Neural crest cell (in vitro differentiated cells): ENCODE measurements around the gene AAMP. TPM values are rescaled to one million over a fixed set of nuclear protein-coding genes. Genes with fewer than 3 reads are reported as not detected.

Experiments
- DNase-seq: peaks from one replicate; pipeline ENCODE4 v3.0.0; 2021; ENCODE audit warnings: low read depth, mixed read lengths, low spot score
- H3K27ac Mint-ChIP-seq: one replicate; pipeline ENCODE4 v1.8.0; 2021; ENCODE audit warnings: mild to moderate bottlenecking, mixed read lengths; ENCODE audit not compliant: unreplicated experiment
- H3K27me3 Mint-ChIP-seq: 2 replicates; pipeline ENCODE4 v1.8.0; 2021; ENCODE audit warnings: low read depth, mild to moderate bottlenecking, mixed read lengths
- H3K36me3 Mint-ChIP-seq: 2 replicates; pipeline ENCODE4 v1.8.0; 2021; ENCODE audit warnings: low read depth, mild to moderate bottlenecking, mixed read lengths
- H3K4me1 Mint-ChIP-seq: 2 replicates; pipeline ENCODE4 v1.8.0; 2021; ENCODE audit warnings: mixed read lengths
- H3K4me3 Mint-ChIP-seq: one replicate; pipeline ENCODE4 v1.8.0; 2021; ENCODE audit warnings: mild to moderate bottlenecking, mixed read lengths
- H3K9me3 Mint-ChIP-seq: 2 replicates; pipeline ENCODE4 v1.8.0; 2021; ENCODE audit warnings: mixed read lengths
- CTCF ChIP-seq: fragments of 200-600 bp; sonication (generic); conservative IDR thresholded peaks from 2 replicates; pipeline ENCODE4 v1.5.0; 2021; ENCODE audit warnings: antibody characterized with exemption, mild to moderate bottlenecking
- total RNA-seq: library from RNA; stranded (reverse); gene quantifications from 2 replicates; pipeline ENCODE4 v1.2.1, GENCODE V29; 2021

The AAMP gene
- total RNA-seq, 1 donor from 2014 or later: 76.6 TPM

GRCh38 chr2:218233543-218233942 lies 36.4 kb downstream of the AAMP start:
- Mint-ChIP-seq H3K36me3 (peaks cover 18% of the 10 kb centered on the region), H3K27me3 (no peaks in the 10 kb centered on the region), H3K9me3 (no peaks in the 10 kb centered on the region), H3K27ac (no peak overlapping the region), H3K4me1 (peaks cover 5% of the 10 kb centered on the region), H3K4me3 (no peak overlapping the region)
- no peak for DNase-seq
- no peak for TF ChIP-seq CTCF

DNA sequence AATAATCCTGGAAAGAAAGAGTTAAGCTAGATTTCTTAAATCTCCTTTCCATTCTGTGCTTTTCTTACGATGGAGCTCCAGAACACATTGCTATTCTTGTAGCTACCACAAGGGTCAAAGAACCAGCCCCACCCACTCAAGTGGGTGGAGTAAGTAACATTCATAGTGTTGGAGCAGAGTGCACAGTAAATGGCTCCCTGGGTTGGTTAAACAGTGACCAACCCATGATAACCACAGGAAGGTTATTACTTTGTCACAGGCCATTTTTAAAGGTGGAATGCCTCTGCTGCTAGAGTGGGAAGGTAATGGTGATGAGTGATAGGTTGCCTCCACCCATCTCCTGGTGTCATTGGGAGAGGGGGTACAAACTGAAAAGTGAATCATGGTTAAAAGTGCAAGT lies 39.1 kb downstream of the AAMP start:
- H3K27ac Mint-ChIP-seq: no peak overlapping the region
- H3K4me3 Mint-ChIP-seq: no peak overlapping the region
- DNase-seq: no peak
- H3K27me3 Mint-ChIP-seq: no peaks in the 10 kb centered on the region
- peaks cover 5% of the 10 kb centered on the region for H3K4me1 Mint-ChIP-seq
- no peaks in the 10 kb centered on the region for H3K9me3 Mint-ChIP-seq
- H3K36me3 Mint-ChIP-seq: peaks cover 18% of the 10 kb centered on the region
- peak; percentile 54 for TF ChIP-seq CTCF

DNA sequence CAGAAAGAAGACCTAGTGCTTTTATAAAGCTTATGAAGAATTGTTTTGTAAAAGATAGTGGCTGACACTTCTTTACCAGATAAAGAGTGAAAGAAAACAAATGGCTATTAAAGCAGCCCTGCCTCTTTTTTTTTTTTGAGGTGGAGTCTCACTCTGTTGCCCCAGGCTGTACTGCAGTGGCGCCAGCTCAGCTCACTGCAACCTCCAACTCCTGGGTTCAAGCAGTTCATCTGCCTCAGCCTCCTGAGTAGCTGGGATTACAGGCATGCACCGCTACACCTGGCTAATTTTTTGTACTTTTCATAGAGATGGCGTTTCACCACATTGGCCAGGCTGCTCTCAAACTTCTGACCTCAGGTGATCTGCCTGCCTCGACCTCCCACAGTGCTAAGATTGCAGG lies 40.1 kb downstream of the AAMP start:
- Mint-ChIP-seq H3K27ac (no peak overlapping the region), H3K4me3 (no peak overlapping the region), H3K36me3 (peaks cover 18% of the 10 kb centered on the region), H3K27me3 (no peaks in the 10 kb centered on the region), H3K9me3 (no peaks in the 10 kb centered on the region), H3K4me1 (peaks cover 5% of the 10 kb centered on the region)
- no peak for TF ChIP-seq CTCF
- DNase-seq: no peak

- Mint-ChIP-seq H3K27me3 (no peaks in the 10 kb centered on the region), H3K27ac (no peak overlapping the region), H3K4me3 (no peak overlapping the region), H3K36me3 (peaks cover 18% of the 10 kb centered on the region), H3K9me3 (no peaks in the 10 kb centered on the region), H3K4me1 (peaks cover 5% of the 10 kb centered on the region)
- no peak for TF ChIP-seq CTCF
- no peak for DNase-seq
Measured at GRCh38 chr2:218229239-218229638, 40.7 kb downstream of the AAMP start.

GRCh38 chr2:218228366-218229090 lies 41.4 kb downstream of the AAMP start:
- H3K4me1 Mint-ChIP-seq: peaks cover 5% of the 10 kb centered on the region
- H3K4me3 Mint-ChIP-seq: no peak overlapping the region
- H3K27ac Mint-ChIP-seq: no peak overlapping the region
- H3K27me3 Mint-ChIP-seq: no peaks in the 10 kb centered on the region
- H3K36me3 Mint-ChIP-seq: peaks cover 16% of the 10 kb centered on the region
- no peak for TF ChIP-seq CTCF
- no peak for DNase-seq
- H3K9me3 Mint-ChIP-seq: no peaks in the 10 kb centered on the region
